Head of caudate nucleus (tissue), 42 donors: ENCODE results near the gene FLYWCH1.
"Not testable (repeated sequence)": the region's sequence is repeated elsewhere in the genome, so short reads cannot be mapped to it uniquely, and the experiment has no call there.

Source experiments
- DNase-seq, 42 donors: peaks; one replicate each; pipeline versions ENCODE4 v3.0.0 to v3.0.0-alpha.2; 2020 to 2021; ENCODE audit warnings: mixed read lengths in 7 of 42
- intact Hi-C: fragments of 100-400 bp; cut with DNase I; formaldehyde crosslinking; loops from one replicate; pipeline ENCODE4 v1.15.0; 2022

FLYWCH1 gene

GRCh38 chr16:2938206-2938605 is 26.5 kb downstream of the FLYWCH1 start:
- no peak for DNase-seq
- intact Hi-C loops = no loop called here

- intact Hi-C loops = no loop called here
- DNase-seq = no peak
Measured at GRCh38 chr16:2939968-2940367, 28.2 kb downstream of the FLYWCH1 start.

- intact Hi-C loops = no loop called here
- DNase-seq = no peak
Measured at GRCh38 chr16:2942045-2942444, 30.3 kb downstream of the FLYWCH1 start.

- DNase-seq, intact Hi-C loops: not testable (repeated sequence)
Measured at GRCh38 chr16:2943716-2944115, 32.0 kb downstream of the FLYWCH1 start.

GRCh38 chr16:2946649-2947048 is 34.9 kb downstream of the FLYWCH1 start:
- DNase-seq = no peak
- intact Hi-C loops = no loop called here

- DNase-seq = no peak
- intact Hi-C loops = no loop called here
Measured at GRCh38 chr16:2948807-2949704, 37.3 kb downstream of the FLYWCH1 start.

GRCh38 chr16:2949705-2950352 is 38.1 kb downstream of the FLYWCH1 start:
- no peak for DNase-seq
- intact Hi-C loops = no loop called here

GRCh38 chr16:2950353-2950724 is 38.6 kb downstream of the FLYWCH1 start:
- intact Hi-C loops = no loop called here

GRCh38 chr16:2950773-2951172 is 39.0 kb downstream of the FLYWCH1 start:
- intact Hi-C loops = no loop called here

More at GRCh38 chr16:2950353-2950724, 38.6 kb downstream of the FLYWCH1 start:
- DNase-seq = no peak

GRCh38 chr16:2952679-2953078 is 40.9 kb downstream of the FLYWCH1 start:
- intact Hi-C loops = no loop called here
- DNase-seq = no peak

More at GRCh38 chr16:2950773-2951172, 39.0 kb downstream of the FLYWCH1 start:
- DNase-seq = no peak

- intact Hi-C loops = no loop called here
- no peak for DNase-seq
Measured at GRCh38 chr16:2953706-2954627, 42.2 kb downstream of the FLYWCH1 start.

- no peak for DNase-seq
- intact Hi-C loops = no loop called here
Measured at GRCh38 chr16:2954656-2955381, 43.1 kb downstream of the FLYWCH1 start.

- no peak for DNase-seq
- intact Hi-C loops = no loop called here
Measured at GRCh38 chr16:2955438-2955778, 43.7 kb downstream of the FLYWCH1 start.

- intact Hi-C loops = no loop called here
- DNase-seq = no peak
Measured at GRCh38 chr16:2955779-2956578, 44.2 kb downstream of the FLYWCH1 start.

- no peak for DNase-seq
- intact Hi-C loops = no loop called here
Measured at GRCh38 chr16:2956579-2956956, 44.8 kb downstream of the FLYWCH1 start.

- DNase-seq = no peak
- intact Hi-C loops = no loop called here
Measured at GRCh38 chr16:2959206-2959605, 47.5 kb downstream of the FLYWCH1 start.

- no peak for DNase-seq
- intact Hi-C loops = no loop called here
Measured at GRCh38 chr16:2960183-2961010, 48.7 kb downstream of the FLYWCH1 start.
